Measurements from ENCODE around the gene LTN1. TPM values are rescaled to one million over a fixed set of nuclear protein-coding genes. Genes with fewer than 3 reads are reported as not detected.

Gene LTN1
- total and polyA plus RNA-seq, 2 donors from 2014 or later = 3.6 to 25.0 TPM

DNA sequence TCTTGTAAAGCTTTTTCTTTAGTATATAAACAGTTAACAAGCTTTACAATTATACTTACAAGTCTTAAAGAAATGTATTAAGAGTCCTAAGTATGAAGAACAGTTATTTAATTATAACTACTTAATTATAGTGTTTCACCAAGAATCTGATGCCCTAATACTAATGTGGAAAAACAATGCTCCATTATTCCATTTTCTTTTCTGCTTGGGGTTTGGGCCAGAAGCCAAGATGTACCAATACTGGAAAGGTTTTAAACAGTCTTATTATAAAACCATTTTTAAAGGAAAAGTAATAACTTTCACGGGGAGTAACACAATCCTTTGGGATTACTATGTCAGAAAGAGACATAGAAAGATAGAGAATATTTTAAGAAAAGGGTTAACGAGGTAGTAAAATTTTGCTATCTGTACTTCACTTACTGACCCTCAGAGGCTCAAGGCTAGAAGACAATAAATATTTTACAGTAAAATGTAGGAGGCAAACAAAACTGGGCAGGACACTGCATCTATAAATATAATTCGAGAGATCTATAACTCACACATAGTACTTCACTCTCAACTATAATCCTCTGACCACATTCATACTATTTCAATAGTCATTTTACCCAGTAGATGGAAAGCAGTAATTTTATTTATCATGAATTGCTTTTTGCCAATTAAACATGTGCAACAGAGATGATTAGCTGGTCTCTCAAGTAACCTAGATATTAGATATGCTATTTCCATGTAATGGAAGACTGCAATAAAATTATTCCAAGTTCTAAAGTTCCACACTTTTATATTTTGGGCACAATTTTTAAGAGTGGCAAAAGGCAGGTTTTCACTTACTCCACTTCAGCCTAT is 63.9 kb downstream of the LTN1 start:
- Histone ChIP-seq H3K9ac (ENCODE audit: low read length in 3 of 3) (no peak overlapping the region), H3K4me3 (ENCODE audit: low read length in 3 of 3) (no peak overlapping the region), H3K27ac (ENCODE audit: low read depth in 2 of 2, low read length in 2 of 2) (no peak overlapping the region), H3K36me3 (ENCODE audit: control insufficient read depth in 2 of 3, insufficient read depth in 3 of 3, low read length in 3 of 3) (no peaks in the 10 kb centered on the region), H3K9me3 (ENCODE audit: control insufficient read depth in 2 of 3, insufficient read depth in 1 of 3, low read length in 3 of 3) (no peaks in the 10 kb centered on the region), H3K4me1 (ENCODE audit: control insufficient read depth in 2 of 3, insufficient read depth in 2 of 3, low read depth in 1 of 3, low read length in 3 of 3) (no peaks in the 10 kb centered on the region), H3K27me3 (ENCODE audit: control insufficient read depth, insufficient read depth, low read length) (no peaks in the 10 kb centered on the region)
- FAIRE-seq (no peak), DNase-seq (no peak)
- intact Hi-C loops (cut with DNase I) = no loop called here
- TF ChIP-seq CTCF (IDR thresholded peaks at IDR 0.05; ENCODE audit: borderline replicate concordance, extremely low read depth, insufficient read depth) = no peak

- no peak for TF ChIP-seq CTCF (IDR thresholded peaks at IDR 0.05; ENCODE audit: borderline replicate concordance, extremely low read depth, insufficient read depth)
- no peak for DNase-seq
- Histone ChIP-seq H3K27ac (ENCODE audit: low read depth in 2 of 2, low read length in 2 of 2) (no peak overlapping the region), H3K36me3 (ENCODE audit: control insufficient read depth in 2 of 3, insufficient read depth in 3 of 3, low read length in 3 of 3) (no peaks in the 10 kb centered on the region), H3K4me3 (ENCODE audit: low read length in 3 of 3) (no peak overlapping the region), H3K9ac (ENCODE audit: low read length in 3 of 3) (no peak overlapping the region), H3K4me1 (ENCODE audit: control insufficient read depth in 2 of 3, insufficient read depth in 2 of 3, low read depth in 1 of 3, low read length in 3 of 3) (no peaks in the 10 kb centered on the region), H3K27me3 (ENCODE audit: control insufficient read depth, insufficient read depth, low read length) (no peaks in the 10 kb centered on the region), H3K9me3 (ENCODE audit: control insufficient read depth in 2 of 3, insufficient read depth in 1 of 3, low read length in 3 of 3) (no peaks in the 10 kb centered on the region)
- intact Hi-C loops (cut with DNase I) = no loop called here
- FAIRE-seq = no peak
These were observed 65.5 kb downstream of the LTN1 start for GRCh38 chr21:28927130-28927529.

GRCh38 chr21:28923439-28923975 is 69.2 kb downstream of the LTN1 start:
- Histone ChIP-seq H3K9me3 (ENCODE audit: control insufficient read depth in 2 of 3, insufficient read depth in 1 of 3, low read length in 3 of 3) (no peaks in the 10 kb centered on the region), H3K4me1 (ENCODE audit: control insufficient read depth in 2 of 3, insufficient read depth in 2 of 3, low read depth in 1 of 3, low read length in 3 of 3) (no peaks in the 10 kb centered on the region), H3K9ac (ENCODE audit: low read length in 3 of 3) (no peak overlapping the region), H3K27me3 (ENCODE audit: control insufficient read depth, insufficient read depth, low read length) (no peaks in the 10 kb centered on the region), H3K36me3 (ENCODE audit: control insufficient read depth in 2 of 3, insufficient read depth in 3 of 3, low read length in 3 of 3) (no peaks in the 10 kb centered on the region), H3K27ac (ENCODE audit: low read depth in 2 of 2, low read length in 2 of 2) (no peak overlapping the region), H3K4me3 (ENCODE audit: low read length in 3 of 3) (no peak overlapping the region)
- intact Hi-C loops (cut with DNase I) = no loop called here
- FAIRE-seq (no peak), DNase-seq (no peak)
- no peak for TF ChIP-seq CTCF (IDR thresholded peaks at IDR 0.05; ENCODE audit: borderline replicate concordance, extremely low read depth, insufficient read depth)

Measured in kidney (tissue), 14 donors.